ENCODE results near the gene ADSS1.

The ADSS1 gene

GRCh38 chr14:104778694-104779331 is 54.8 kb downstream of the ADSS1 start:
- TF ChIP-seq EGR1 (IDR thresholded peaks at IDR 0.05) (no peak), REST (IDR thresholded peaks at IDR 0.05; ENCODE audit: low read depth) (no peak), YY1 (IDR thresholded peaks at IDR 0.05; ENCODE audit: low read depth) (no peak), ZBTB7A (IDR thresholded peaks at IDR 0.05; ENCODE audit: low read depth) (no peak; the same call in 1 of the 2 replicates), TCF12 (IDR thresholded peaks at IDR 0.05; ENCODE audit: low read depth) (no peak), CREB1 (IDR thresholded peaks at IDR 0.05; ENCODE audit: low read depth) (no peak), RAD21 (IDR thresholded peaks at IDR 0.05; ENCODE audit: low read depth) (no peak), USF1 (IDR thresholded peaks at IDR 0.05) (no peak)

- no peak for TF ChIP-seq RAD21 (IDR thresholded peaks at IDR 0.05; ENCODE audit: low read depth)
- no peak for TF ChIP-seq TAF1 (IDR thresholded peaks at IDR 0.05; ENCODE audit: low read depth)
- TF ChIP-seq YY1 (IDR thresholded peaks at IDR 0.05; ENCODE audit: low read depth) = no peak
- no peak for TF ChIP-seq CREB1 (IDR thresholded peaks at IDR 0.05; ENCODE audit: low read depth)
- no peak for TF ChIP-seq NFIC (IDR thresholded peaks at IDR 0.05)
- no peak for TF ChIP-seq EP300 (IDR thresholded peaks at IDR 0.05; ENCODE audit: borderline replicate concordance)
- no peak for TF ChIP-seq ZBTB7A (IDR thresholded peaks at IDR 0.05; ENCODE audit: low read depth)
- no peak for TF ChIP-seq CEBPB (IDR thresholded peaks at IDR 0.05)
- TF ChIP-seq TEAD4 (IDR thresholded peaks at IDR 0.05) = no peak
Measured at GRCh38 chr14:104779776-104780512, 55.9 kb downstream of the ADSS1 start.

- TF ChIP-seq FOXM1 (IDR thresholded peaks at IDR 0.05; ENCODE audit: borderline replicate concordance, low read depth) (no peak), NFIC (IDR thresholded peaks at IDR 0.05) (no peak), REST (IDR thresholded peaks at IDR 0.05; ENCODE audit: low read depth) (no peak), EP300 (IDR thresholded peaks at IDR 0.05; ENCODE audit: borderline replicate concordance) (no peak), TCF12 (IDR thresholded peaks at IDR 0.05; ENCODE audit: low read depth) (no peak), TAF1 (IDR thresholded peaks at IDR 0.05; ENCODE audit: low read depth) (no peak), EGR1 (IDR thresholded peaks at IDR 0.05) (no peak), MAX (IDR thresholded peaks at IDR 0.05) (no peak), RAD21 (IDR thresholded peaks at IDR 0.05; ENCODE audit: low read depth) (no peak), USF1 (IDR thresholded peaks at IDR 0.05) (no peak), YY1 (IDR thresholded peaks at IDR 0.05; ENCODE audit: low read depth) (no peak)
Measured at GRCh38 chr14:104780513-104781030, 56.5 kb downstream of the ADSS1 start.

- TF ChIP-seq ZBTB7A (IDR thresholded peaks at IDR 0.05; ENCODE audit: low read depth) = no peak
- no peak for TF ChIP-seq TAF1 (IDR thresholded peaks at IDR 0.05; ENCODE audit: low read depth)
- no peak for TF ChIP-seq TEAD4 (IDR thresholded peaks at IDR 0.05)
- TF ChIP-seq NFIC (IDR thresholded peaks at IDR 0.05) = no peak
- TF ChIP-seq USF1 (IDR thresholded peaks at IDR 0.05) = no peak
- TF ChIP-seq MAX (IDR thresholded peaks at IDR 0.05) = no peak
- TF ChIP-seq REST (IDR thresholded peaks at IDR 0.05; ENCODE audit: low read depth) = no peak
- no peak for TF ChIP-seq FOXM1 (IDR thresholded peaks at IDR 0.05; ENCODE audit: borderline replicate concordance, low read depth)
- no peak for TF ChIP-seq YY1 (IDR thresholded peaks at IDR 0.05; ENCODE audit: low read depth)
Measured at GRCh38 chr14:104781271-104782077, 57.4 kb downstream of the ADSS1 start.
